ENCODE measurements around the gene FOLR1. TPM values are rescaled to one million over a fixed set of nuclear protein-coding genes. Genes with fewer than 3 reads are reported as not detected.

FOLR1 gene
- total and polyA plus RNA-seq, 3 donors from 2014 or later: 1.2 to 3.7 TPM; not detected in 1

GRCh38 chr11:72228844-72229231, 36.9 kb downstream of the FOLR1 start:
- TF ChIP-seq, protein P1, sequence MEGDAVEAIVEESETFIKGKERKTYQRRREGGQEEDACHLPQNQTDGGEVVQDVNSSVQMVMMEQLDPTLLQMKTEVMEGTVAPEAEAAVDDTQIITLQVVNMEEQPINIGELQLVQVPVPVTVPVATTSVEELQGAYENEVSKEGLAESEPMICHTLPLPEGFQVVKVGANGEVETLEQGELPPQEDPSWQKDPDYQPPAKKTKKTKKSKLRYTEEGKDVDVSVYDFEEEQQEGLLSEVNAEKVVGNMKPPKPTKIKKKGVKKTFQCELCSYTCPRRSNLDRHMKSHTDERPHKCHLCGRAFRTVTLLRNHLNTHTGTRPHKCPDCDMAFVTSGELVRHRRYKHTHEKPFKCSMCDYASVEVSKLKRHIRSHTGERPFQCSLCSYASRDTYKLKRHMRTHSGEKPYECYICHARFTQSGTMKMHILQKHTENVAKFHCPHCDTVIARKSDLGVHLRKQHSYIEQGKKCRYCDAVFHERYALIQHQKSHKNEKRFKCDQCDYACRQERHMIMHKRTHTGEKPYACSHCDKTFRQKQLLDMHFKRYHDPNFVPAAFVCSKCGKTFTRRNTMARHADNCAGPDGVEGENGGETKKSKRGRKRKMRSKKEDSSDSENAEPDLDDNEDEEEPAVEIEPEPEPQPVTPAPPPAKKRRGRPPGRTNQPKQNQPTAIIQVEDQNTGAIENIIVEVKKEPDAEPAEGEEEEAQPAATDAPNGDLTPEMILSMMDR (IDR thresholded peaks at IDR 0.05): no peak
- no peak for TF ChIP-seq POLR2A (IDR thresholded peaks at IDR 0.05)
- Histone ChIP-seq H3K27ac (no peak overlapping the region), H3K36me3 (ENCODE audit: low read depth, missing control alignments) (no peaks in the 10 kb centered on the region), H3K4me1 (peaks cover 8% of the 10 kb centered on the region), H3K27me3 (no peaks in the 10 kb centered on the region), H3K9me3 (no peaks in the 10 kb centered on the region), H3K4me3 (no peak overlapping the region)
- DNase-seq: peak; percentile 9
- intact Hi-C loops (cut with DNase I; ENCODE audit: low total_unique reads): no loop called here
- WGBS, 2 donors: 95 to 100% methylated on average over 6 to 7 of the region's 7 CpGs

- H3K4me3 ChIP-seq: no peak overlapping the region
- 92 to 96% methylated on average over 4 to 8 of the region's 8 CpGs for WGBS, 2 donors
- intact Hi-C loops (cut with DNase I; ENCODE audit: low total_unique reads): no loop called here
- H3K27ac ChIP-seq: no peak overlapping the region
- DNase-seq: peak; percentile 10
- H3K27me3 ChIP-seq: no peaks in the 10 kb centered on the region
- no peaks in the 10 kb centered on the region for H3K36me3 ChIP-seq (ENCODE audit: low read depth, missing control alignments)
- peaks cover 8% of the 10 kb centered on the region for H3K4me1 ChIP-seq
- H3K9me3 ChIP-seq: no peaks in the 10 kb centered on the region
- TF ChIP-seq, protein P1 (IDR thresholded peaks at IDR 0.05): no peak
- TF ChIP-seq POLR2A (IDR thresholded peaks at IDR 0.05): no peak
These were observed 37.5 kb downstream of the FOLR1 start for GRCh38 chr11:72229336-72229924.

DNA sequence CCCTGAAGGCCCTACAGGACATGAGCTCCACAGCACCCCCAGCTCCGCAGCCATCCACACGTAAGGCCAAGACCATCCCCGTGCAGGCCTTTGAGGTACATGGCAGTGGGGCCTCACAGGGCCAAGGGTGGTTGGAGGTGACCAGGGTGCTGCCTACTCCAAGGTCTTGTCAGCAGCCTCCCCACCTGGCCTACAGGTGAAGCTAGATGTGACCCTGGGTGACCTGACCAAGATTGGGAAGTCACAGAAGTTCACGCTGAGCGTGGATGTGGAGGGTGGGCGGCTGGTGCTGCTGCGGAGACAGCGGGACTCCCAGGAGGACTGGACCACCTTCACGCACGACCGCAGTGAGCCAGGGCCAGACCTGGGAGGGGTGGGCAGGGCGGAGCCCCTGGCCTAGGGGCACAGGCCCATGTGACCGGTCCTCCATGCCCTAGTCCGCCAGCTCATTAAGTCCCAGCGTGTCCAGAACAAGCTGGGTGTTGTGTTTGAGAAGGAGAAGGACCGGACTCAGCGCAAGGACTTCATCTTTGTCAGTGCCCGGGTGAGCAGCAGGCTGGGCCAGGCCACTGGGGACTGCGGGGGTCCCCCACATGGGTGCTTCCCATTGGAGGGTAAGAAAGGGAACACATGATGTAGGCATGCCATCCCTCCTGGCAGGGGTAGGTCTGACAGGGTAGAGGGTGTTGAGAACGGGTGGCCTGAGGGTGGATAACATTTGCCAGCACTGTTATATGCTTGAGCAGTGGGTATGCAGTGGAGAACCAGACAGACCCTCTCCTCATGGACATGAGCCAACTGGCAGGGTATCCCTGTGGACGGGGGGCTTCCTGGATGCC, 38.2 kb downstream of the FOLR1 start:
- intact Hi-C loops (cut with DNase I; ENCODE audit: low total_unique reads): no loop called here
- WGBS, 2 donors: 94% methylated on average over 18 to 21 of the region's 21 CpGs

GRCh38 chr11:72230764-72231365, 38.9 kb downstream of the FOLR1 start:
- intact Hi-C loops (cut with DNase I; ENCODE audit: low total_unique reads): no loop called here
- Histone ChIP-seq H3K9me3 (no peaks in the 10 kb centered on the region), H3K4me3 (no peak overlapping the region), H3K27me3 (no peaks in the 10 kb centered on the region), H3K27ac (no peak overlapping the region), H3K4me1 (no peaks in the 10 kb centered on the region), H3K36me3 (ENCODE audit: low read depth, missing control alignments) (no peaks in the 10 kb centered on the region)
- WGBS, 2 donors: 92 to 95% methylated on average over 3 to 18 of the region's 18 CpGs
- TF ChIP-seq, protein P1 (IDR thresholded peaks at IDR 0.05): no peak
- no peak for TF ChIP-seq POLR2A (IDR thresholded peaks at IDR 0.05)
- peak; percentile 10 for DNase-seq

More for the DNA sequence above, 38.2 kb downstream of the FOLR1 start:
- Histone ChIP-seq H3K36me3 (ENCODE audit: low read depth, missing control alignments) (no peaks in the 10 kb centered on the region), H3K4me1 (peaks cover 6% of the 10 kb centered on the region), H3K4me3 (no peak overlapping the region), H3K9me3 (no peaks in the 10 kb centered on the region), H3K27me3 (no peaks in the 10 kb centered on the region), H3K27ac (no peak overlapping the region)
- no peak for TF ChIP-seq POLR2A (IDR thresholded peaks at IDR 0.05)
- TF ChIP-seq, protein P1 (IDR thresholded peaks at IDR 0.05): no peak
- peak; percentile 11 for DNase-seq
